ENCODE measurements around the gene TERT.
"Not testable (repeated sequence)": the region's sequence is repeated elsewhere in the genome, so short reads cannot be mapped to it uniquely, and the experiment has no call there.

TERT gene

GRCh38 chr5:1235379-1235778 is 59.5 kb downstream of the TERT start:
- WGBS (ENCODE audit: extremely low coverage, insufficient coverage, low lambda C conversion rate) = no CpG with 5 or more reads among the region's 8 CpGs
- H3K36me3 ChIP-seq (ENCODE audit: control insufficient read depth, insufficient read depth, low read length) = no peaks in the 10 kb centered on the region

GRCh38 chr5:1232780-1233179 is 62.1 kb downstream of the TERT start:
- Histone ChIP-seq H3K27ac (ENCODE audit: low read depth, low read length) (no peak overlapping the region), H2BK120ac (ENCODE audit: low read depth, low read length) (no peak overlapping the region), H3K9ac (ENCODE audit: low read length) (no peak overlapping the region), H3K79me2 (ENCODE audit: control insufficient read depth, insufficient read depth, low read length) (no peaks in the 10 kb centered on the region), H4K8ac (ENCODE audit: low read depth, low read length) (no peak overlapping the region), H3K79me1 (ENCODE audit: low read length) (no peaks in the 10 kb centered on the region), H3K4me1 (ENCODE audit: control insufficient read depth, low read depth, low read length) (no peaks in the 10 kb centered on the region), H3K4me3 (ENCODE audit: low read length) (no peak overlapping the region), H3K4me2 (ENCODE audit: low read length) (no peak overlapping the region), H3K56ac (ENCODE audit: low read length) (no peak overlapping the region), H3K4ac (ENCODE audit: low read depth, low read length) (no peak overlapping the region), H3K36me3 (ENCODE audit: control insufficient read depth, insufficient read depth, low read length) (no peaks in the 10 kb centered on the region), H2BK15ac (replicated peaks; ENCODE audit: low read depth) (no peak overlapping the region), H4K5ac (ENCODE audit: low read length) (no peak overlapping the region), H3K27me3 (ENCODE audit: insufficient read depth, low read length, poor library complexity) (no peaks in the 10 kb centered on the region), H3K18ac (ENCODE audit: low read length) (no peak overlapping the region), H2AK5ac (ENCODE audit: low read length) (no peak overlapping the region), H2BK5ac (ENCODE audit: low read length) (no peak overlapping the region), H3K23ac (ENCODE audit: low read length) (no peak overlapping the region)
- no peak for DNase-seq
- WGBS (ENCODE audit: extremely low coverage, insufficient coverage, low lambda C conversion rate) = no CpG with 5 or more reads among the region's 25 CpGs

More at GRCh38 chr5:1235379-1235778, 59.5 kb downstream of the TERT start:
- H3K4me1 ChIP-seq (ENCODE audit: control insufficient read depth, low read depth, low read length) = no peaks in the 10 kb centered on the region
- H2AK5ac ChIP-seq (ENCODE audit: low read length) = no peak overlapping the region
- H3K9ac ChIP-seq (ENCODE audit: low read length) = no peak overlapping the region
- H2BK120ac ChIP-seq (ENCODE audit: low read depth, low read length) = no peak overlapping the region
- no peaks in the 10 kb centered on the region for H3K79me2 ChIP-seq (ENCODE audit: control insufficient read depth, insufficient read depth, low read length)
- H3K4ac ChIP-seq (ENCODE audit: low read depth, low read length) = no peak overlapping the region
- H3K56ac ChIP-seq (ENCODE audit: low read length) = no peak overlapping the region
- no peaks in the 10 kb centered on the region for H3K79me1 ChIP-seq (ENCODE audit: low read length)
- DNase-seq = no peak
- H3K4me3 ChIP-seq (ENCODE audit: low read length) = no peak overlapping the region
- no peak overlapping the region for H2BK15ac ChIP-seq (replicated peaks; ENCODE audit: low read depth)
- no peaks in the 10 kb centered on the region for H3K27me3 ChIP-seq (ENCODE audit: insufficient read depth, low read length, poor library complexity)
- H3K27ac ChIP-seq (ENCODE audit: low read depth, low read length) = no peak overlapping the region
- H4K8ac ChIP-seq (ENCODE audit: low read depth, low read length) = no peak overlapping the region
- no peak overlapping the region for H3K23ac ChIP-seq (ENCODE audit: low read length)
- H4K5ac ChIP-seq (ENCODE audit: low read length) = no peak overlapping the region
- no peak overlapping the region for H3K18ac ChIP-seq (ENCODE audit: low read length)
- H3K4me2 ChIP-seq (ENCODE audit: low read length) = no peak overlapping the region
- no peak overlapping the region for H2BK5ac ChIP-seq (ENCODE audit: low read length)

GRCh38 chr5:1231354-1231905 is 63.4 kb downstream of the TERT start:
- no peak for DNase-seq
- Histone ChIP-seq H3K4me3 (ENCODE audit: low read length) (no peak overlapping the region), H2AK5ac (ENCODE audit: low read length) (no peak overlapping the region), H3K9ac (ENCODE audit: low read length) (no peak overlapping the region), H4K5ac (ENCODE audit: low read length) (no peak overlapping the region), H3K23ac (ENCODE audit: low read length) (no peak overlapping the region), H4K8ac (ENCODE audit: low read depth, low read length) (no peak overlapping the region), H3K18ac (ENCODE audit: low read length) (no peak overlapping the region), H3K4ac (ENCODE audit: low read depth, low read length) (no peak overlapping the region), H3K79me1 (ENCODE audit: low read length) (no peaks in the 10 kb centered on the region), H3K79me2 (ENCODE audit: control insufficient read depth, insufficient read depth, low read length) (no peaks in the 10 kb centered on the region), H2BK120ac (ENCODE audit: low read depth, low read length) (no peak overlapping the region), H3K4me1 (ENCODE audit: control insufficient read depth, low read depth, low read length) (no peaks in the 10 kb centered on the region), H2BK15ac (replicated peaks; ENCODE audit: low read depth) (no peak overlapping the region), H3K4me2 (ENCODE audit: low read length) (no peak overlapping the region), H3K56ac (ENCODE audit: low read length) (no peak overlapping the region), H2BK5ac (ENCODE audit: low read length) (no peak overlapping the region), H3K27ac (ENCODE audit: low read depth, low read length) (no peak overlapping the region), H3K36me3 (ENCODE audit: control insufficient read depth, insufficient read depth, low read length) (no peaks in the 10 kb centered on the region), H3K27me3 (ENCODE audit: insufficient read depth, low read length, poor library complexity) (no peaks in the 10 kb centered on the region)
- WGBS (ENCODE audit: extremely low coverage, insufficient coverage, low lambda C conversion rate) = no CpG with 5 or more reads among the region's 13 CpGs

- Histone ChIP-seq H3K23ac (ENCODE audit: low read length) (no peak overlapping the region), H3K4me3 (ENCODE audit: low read length) (no peak overlapping the region), H2BK120ac (ENCODE audit: low read depth, low read length) (no peak overlapping the region), H2BK5ac (ENCODE audit: low read length) (no peak overlapping the region), H4K5ac (ENCODE audit: low read length) (no peak overlapping the region), H3K9ac (ENCODE audit: low read length) (no peak overlapping the region), H3K27me3 (ENCODE audit: insufficient read depth, low read length, poor library complexity) (no peaks in the 10 kb centered on the region), H3K4me1 (ENCODE audit: control insufficient read depth, low read depth, low read length) (no peaks in the 10 kb centered on the region), H3K27ac (ENCODE audit: low read depth, low read length) (no peak overlapping the region), H2BK15ac (replicated peaks; ENCODE audit: low read depth) (no peak overlapping the region), H3K4ac (ENCODE audit: low read depth, low read length) (no peak overlapping the region), H3K18ac (ENCODE audit: low read length) (no peak overlapping the region), H3K79me1 (ENCODE audit: low read length) (no peaks in the 10 kb centered on the region), H3K4me2 (ENCODE audit: low read length) (no peak overlapping the region), H4K8ac (ENCODE audit: low read depth, low read length) (no peak overlapping the region), H3K36me3 (ENCODE audit: control insufficient read depth, insufficient read depth, low read length) (no peaks in the 10 kb centered on the region), H2AK5ac (ENCODE audit: low read length) (no peak overlapping the region), H3K56ac (ENCODE audit: low read length) (no peak overlapping the region), H3K79me2 (ENCODE audit: control insufficient read depth, insufficient read depth, low read length) (no peaks in the 10 kb centered on the region)
- no peak for DNase-seq
- no CpG with 5 or more reads among the region's 17 CpGs for WGBS (ENCODE audit: extremely low coverage, insufficient coverage, low lambda C conversion rate)
Observed at GRCh38 chr5:1230551-1230950, 64.3 kb downstream of the TERT start.

- no peak overlapping the region for H2BK5ac ChIP-seq (ENCODE audit: low read length)
- no peak overlapping the region for H3K9ac ChIP-seq (ENCODE audit: low read length)
- H3K4me2 ChIP-seq (ENCODE audit: low read length) = no peak overlapping the region
- no peak overlapping the region for H2AK5ac ChIP-seq (ENCODE audit: low read length)
- H3K79me1 ChIP-seq (ENCODE audit: low read length) = no peaks in the 10 kb centered on the region
- H3K4me1 ChIP-seq (ENCODE audit: control insufficient read depth, low read depth, low read length) = no peaks in the 10 kb centered on the region
- DNase-seq = no peak
- no peak overlapping the region for H3K18ac ChIP-seq (ENCODE audit: low read length)
- H4K5ac ChIP-seq (ENCODE audit: low read length) = no peak overlapping the region
- no peaks in the 10 kb centered on the region for H3K36me3 ChIP-seq (ENCODE audit: control insufficient read depth, insufficient read depth, low read length)
- H2BK120ac ChIP-seq (ENCODE audit: low read depth, low read length) = no peak overlapping the region
- WGBS (ENCODE audit: extremely low coverage, insufficient coverage, low lambda C conversion rate) = no CpG with 5 or more reads among the region's 7 CpGs
- H3K56ac ChIP-seq (ENCODE audit: low read length) = no peak overlapping the region
- no peak overlapping the region for H3K4ac ChIP-seq (ENCODE audit: low read depth, low read length)
- no peaks in the 10 kb centered on the region for H3K79me2 ChIP-seq (ENCODE audit: control insufficient read depth, insufficient read depth, low read length)
- H3K23ac ChIP-seq (ENCODE audit: low read length) = no peak overlapping the region
- no peak overlapping the region for H4K8ac ChIP-seq (ENCODE audit: low read depth, low read length)
- no peak overlapping the region for H2BK15ac ChIP-seq (replicated peaks; ENCODE audit: low read depth)
- H3K4me3 ChIP-seq (ENCODE audit: low read length) = no peak overlapping the region
- H3K27me3 ChIP-seq (ENCODE audit: insufficient read depth, low read length, poor library complexity) = no peaks in the 10 kb centered on the region
- no peak overlapping the region for H3K27ac ChIP-seq (ENCODE audit: low read depth, low read length)
Observed at GRCh38 chr5:1229822-1230221, 65.0 kb downstream of the TERT start.

GRCh38 chr5:1229023-1229422 is 65.8 kb downstream of the TERT start:
- H4K5ac ChIP-seq (ENCODE audit: low read length); DNase-seq; H3K27me3 ChIP-seq (ENCODE audit: insufficient read depth, low read length, poor library complexity); H2BK5ac ChIP-seq (ENCODE audit: low read length); H3K36me3 ChIP-seq (ENCODE audit: control insufficient read depth, insufficient read depth, low read length); H2BK120ac ChIP-seq (ENCODE audit: low read depth, low read length); H3K9ac ChIP-seq (ENCODE audit: low read length); H3K56ac ChIP-seq (ENCODE audit: low read length); H2AK5ac ChIP-seq (ENCODE audit: low read length); H3K4me2 ChIP-seq (ENCODE audit: low read length); H3K23ac ChIP-seq (ENCODE audit: low read length); H3K27ac ChIP-seq (ENCODE audit: low read depth, low read length); H4K8ac ChIP-seq (ENCODE audit: low read depth, low read length); H3K4me3 ChIP-seq (ENCODE audit: low read length); H3K18ac ChIP-seq (ENCODE audit: low read length); H3K79me2 ChIP-seq (ENCODE audit: control insufficient read depth, insufficient read depth, low read length); H3K4me1 ChIP-seq (ENCODE audit: control insufficient read depth, low read depth, low read length); H2BK15ac ChIP-seq (replicated peaks; ENCODE audit: low read depth); H3K79me1 ChIP-seq (ENCODE audit: low read length); H3K4ac ChIP-seq (ENCODE audit: low read depth, low read length): not testable (repeated sequence)
- WGBS (ENCODE audit: extremely low coverage, insufficient coverage, low lambda C conversion rate) = no CpG with 5 or more reads among the region's 11 CpGs

Measured in mesendoderm (in vitro differentiated cells).